ENCODE data around the gene MCC. TPM values are rescaled to one million over a fixed set of nuclear protein-coding genes. Genes with fewer than 3 reads are reported as not detected.

Gene MCC
- total RNA-seq, 1 experiment from 2014 or later = 23.5 TPM

- TF ChIP-seq, protein P1, sequence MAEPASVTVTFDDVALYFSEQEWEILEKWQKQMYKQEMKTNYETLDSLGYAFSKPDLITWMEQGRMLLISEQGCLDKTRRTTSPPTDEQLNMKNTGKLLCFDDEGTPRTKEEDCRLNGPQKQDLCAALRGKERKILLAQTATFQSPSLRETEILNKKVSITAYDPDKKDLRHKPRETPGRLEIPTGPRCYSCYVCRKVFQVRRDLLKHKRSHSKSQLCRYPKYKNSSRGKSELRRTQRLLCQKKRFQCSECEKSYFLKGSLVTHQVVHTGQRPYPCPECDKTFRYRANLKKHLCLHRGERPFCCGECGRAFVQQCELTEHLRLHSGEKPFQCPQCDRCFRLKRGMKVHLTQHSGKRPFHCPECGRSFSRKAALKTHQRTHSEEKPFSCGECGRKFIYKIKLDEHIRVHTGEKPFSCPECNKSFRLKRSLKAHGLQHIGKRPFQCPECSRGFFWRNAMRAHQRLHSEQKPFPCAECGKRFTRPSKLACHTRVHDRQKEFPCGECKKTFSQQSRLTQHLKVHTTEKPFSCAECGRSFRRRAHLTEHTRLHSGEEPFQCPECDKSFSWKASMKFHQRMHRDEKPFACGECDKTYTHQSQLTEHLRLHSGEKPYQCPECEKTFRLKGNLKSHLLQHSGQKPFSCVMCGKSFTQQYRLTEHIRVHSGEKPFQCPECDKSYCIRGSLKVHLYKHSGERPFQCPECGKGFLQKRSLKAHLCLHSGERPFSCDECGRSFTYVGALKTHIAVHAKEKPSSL (CRISPR knock-in tag; conservative IDR thresholded peaks at IDR 0.05) = no peak
- no peak for TF ChIP-seq ZNF138 (CRISPR knock-in tag; conservative IDR thresholded peaks at IDR 0.05)
- TF ChIP-seq ATF1 (CRISPR knock-in tag; IDR thresholded peaks at IDR 0.05) = no peak
- no peak for TF ChIP-seq GTF2I (CRISPR knock-in tag; conservative IDR thresholded peaks at IDR 0.05)
- DNase-seq (ENCODE audit: low spot score) (no peak), ATAC-seq (no peak)
- Mint-ChIP-seq H3K4me3 (no peak overlapping the region), H3K4me1 (peaks cover 7% of the 10 kb centered on the region; the same call in 1 of the 2 replicates), H3K27me3 (ENCODE audit: low read depth) (no peaks in the 10 kb centered on the region), H3K27ac (peak overlapping the region; percentile 49; the same call in 1 of the 2 replicates), H3K9me3 (no peaks in the 10 kb centered on the region), H3K36me3 (no peaks in the 10 kb centered on the region)
- POLR2A ChIA-PET = no interaction called here
- CTCF ChIA-PET = no interaction called here
These were observed 395.6 kb downstream of the MCC start for GRCh38 chr5:113092683-113093082.

DNA sequence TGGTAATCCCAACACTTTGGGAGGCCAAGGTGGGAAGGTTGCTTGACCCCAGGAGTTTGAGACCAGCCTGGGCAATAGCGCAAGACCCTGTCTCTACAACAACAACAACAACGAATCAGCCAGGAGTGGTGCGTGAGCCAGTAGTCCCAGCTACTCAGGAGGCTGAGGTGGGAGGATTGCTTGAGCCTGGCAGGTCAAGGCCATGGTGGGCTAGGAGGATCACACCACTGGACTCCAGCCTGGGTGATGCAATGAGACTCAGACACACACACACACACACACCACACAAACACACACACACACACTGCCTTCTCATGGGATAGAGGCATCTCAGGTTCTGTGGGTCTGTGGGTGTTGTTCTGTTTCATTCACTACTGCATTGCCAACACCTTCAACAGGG, 396.6 kb downstream of the MCC start:
- Mint-ChIP-seq H3K4me1 (peaks cover 7% of the 10 kb centered on the region; the same call in 1 of the 2 replicates), H3K27ac (no peak overlapping the region), H3K4me3 (no peak overlapping the region), H3K36me3 (no peaks in the 10 kb centered on the region), H3K27me3 (ENCODE audit: low read depth) (no peaks in the 10 kb centered on the region), H3K9me3 (no peaks in the 10 kb centered on the region)
- TF ChIP-seq FOXJ3 (CRISPR knock-in tag; IDR thresholded peaks at IDR 0.05; ENCODE audit: borderline replicate concordance) (no peak), NFYB (CRISPR knock-in tag; conservative IDR thresholded peaks at IDR 0.05; ENCODE audit: low read depth) (no peak), SP1 (CRISPR knock-in tag; conservative IDR thresholded peaks at IDR 0.05) (no peak), CREB1 (CRISPR knock-in tag; IDR thresholded peaks at IDR 0.05) (no peak), PRRX2 (CRISPR knock-in tag; IDR thresholded peaks at IDR 0.05) (no peak), RORB (CRISPR knock-in tag; IDR thresholded peaks at IDR 0.05) (no peak), ZNF416 (CRISPR knock-in tag; IDR thresholded peaks at IDR 0.05) (no peak), ZNF232 (CRISPR knock-in tag; IDR thresholded peaks at IDR 0.05) (no peak)
- TF ChIP-seq, protein P2, sequence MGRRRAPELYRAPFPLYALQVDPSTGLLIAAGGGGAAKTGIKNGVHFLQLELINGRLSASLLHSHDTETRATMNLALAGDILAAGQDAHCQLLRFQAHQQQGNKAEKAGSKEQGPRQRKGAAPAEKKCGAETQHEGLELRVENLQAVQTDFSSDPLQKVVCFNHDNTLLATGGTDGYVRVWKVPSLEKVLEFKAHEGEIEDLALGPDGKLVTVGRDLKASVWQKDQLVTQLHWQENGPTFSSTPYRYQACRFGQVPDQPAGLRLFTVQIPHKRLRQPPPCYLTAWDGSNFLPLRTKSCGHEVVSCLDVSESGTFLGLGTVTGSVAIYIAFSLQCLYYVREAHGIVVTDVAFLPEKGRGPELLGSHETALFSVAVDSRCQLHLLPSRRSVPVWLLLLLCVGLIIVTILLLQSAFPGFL (CRISPR knock-in tag; IDR thresholded peaks at IDR 0.05; ENCODE audit: borderline replicate concordance) = no peak
- TF ChIP-seq, protein P3, sequence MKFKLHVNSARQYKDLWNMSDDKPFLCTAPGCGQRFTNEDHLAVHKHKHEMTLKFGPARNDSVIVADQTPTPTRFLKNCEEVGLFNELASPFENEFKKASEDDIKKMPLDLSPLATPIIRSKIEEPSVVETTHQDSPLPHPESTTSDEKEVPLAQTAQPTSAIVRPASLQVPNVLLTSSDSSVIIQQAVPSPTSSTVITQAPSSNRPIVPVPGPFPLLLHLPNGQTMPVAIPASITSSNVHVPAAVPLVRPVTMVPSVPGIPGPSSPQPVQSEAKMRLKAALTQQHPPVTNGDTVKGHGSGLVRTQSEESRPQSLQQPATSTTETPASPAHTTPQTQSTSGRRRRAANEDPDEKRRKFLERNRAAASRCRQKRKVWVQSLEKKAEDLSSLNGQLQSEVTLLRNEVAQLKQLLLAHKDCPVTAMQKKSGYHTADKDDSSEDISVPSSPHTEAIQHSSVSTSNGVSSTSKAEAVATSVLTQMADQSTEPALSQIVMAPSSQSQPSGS (CRISPR knock-in tag; IDR thresholded peaks at IDR 0.05; ENCODE audit: borderline replicate concordance, low read depth) = no peak
- TF ChIP-seq, protein P4, sequence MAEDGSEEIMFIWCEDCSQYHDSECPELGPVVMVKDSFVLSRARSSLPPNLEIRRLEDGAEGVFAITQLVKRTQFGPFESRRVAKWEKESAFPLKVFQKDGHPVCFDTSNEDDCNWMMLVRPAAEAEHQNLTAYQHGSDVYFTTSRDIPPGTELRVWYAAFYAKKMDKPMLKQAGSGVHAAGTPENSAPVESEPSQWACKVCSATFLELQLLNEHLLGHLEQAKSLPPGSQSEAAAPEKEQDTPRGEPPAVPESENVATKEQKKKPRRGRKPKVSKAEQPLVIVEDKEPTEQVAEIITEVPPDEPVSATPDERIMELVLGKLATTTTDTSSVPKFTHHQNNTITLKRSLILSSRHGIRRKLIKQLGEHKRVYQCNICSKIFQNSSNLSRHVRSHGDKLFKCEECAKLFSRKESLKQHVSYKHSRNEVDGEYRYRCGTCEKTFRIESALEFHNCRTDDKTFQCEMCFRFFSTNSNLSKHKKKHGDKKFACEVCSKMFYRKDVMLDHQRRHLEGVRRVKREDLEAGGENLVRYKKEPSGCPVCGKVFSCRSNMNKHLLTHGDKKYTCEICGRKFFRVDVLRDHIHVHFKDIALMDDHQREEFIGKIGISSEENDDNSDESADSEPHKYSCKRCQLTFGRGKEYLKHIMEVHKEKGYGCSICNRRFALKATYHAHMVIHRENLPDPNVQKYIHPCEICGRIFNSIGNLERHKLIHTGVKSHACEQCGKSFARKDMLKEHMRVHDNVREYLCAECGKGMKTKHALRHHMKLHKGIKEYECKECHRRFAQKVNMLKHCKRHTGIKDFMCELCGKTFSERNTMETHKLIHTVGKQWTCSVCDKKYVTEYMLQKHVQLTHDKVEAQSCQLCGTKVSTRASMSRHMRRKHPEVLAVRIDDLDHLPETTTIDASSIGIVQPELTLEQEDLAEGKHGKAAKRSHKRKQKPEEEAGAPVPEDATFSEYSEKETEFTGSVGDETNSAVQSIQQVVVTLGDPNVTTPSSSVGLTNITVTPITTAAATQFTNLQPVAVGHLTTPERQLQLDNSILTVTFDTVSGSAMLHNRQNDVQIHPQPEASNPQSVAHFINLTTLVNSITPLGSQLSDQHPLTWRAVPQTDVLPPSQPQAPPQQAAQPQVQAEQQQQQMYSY (CRISPR knock-in tag; IDR thresholded peaks at IDR 0.05) = no peak
- no peak for DNase-seq (ENCODE audit: low spot score)
- POLR2A ChIA-PET = no interaction called here
- ATAC-seq = no peak
- CTCF ChIA-PET = no interaction called here
